Left renal cortex interstitium (tissue), 4 donors: ENCODE measurements around the gene PFAS. TPM values are rescaled to one million over a fixed set of nuclear protein-coding genes. Genes with fewer than 3 reads are reported as not detected.
"Not testable (repeated sequence)": the region's sequence is repeated elsewhere in the genome, so short reads cannot be mapped to it uniquely, and the experiment has no call there.

Experiments
- DNase-seq, 4 donors: peaks; one replicate each; pipeline ENCODE4 v3.0.0-alpha.2; 2013; ENCODE audit warnings: low read depth in 4 of 4, low spot score in 2 of 4, missing footprints in 1 of 4
- polyA plus RNA-seq, 4 donors: library from polyadenylated mRNA; unstranded; fragments of 120-200 nt; gene quantifications; one replicate each; pipeline ENCODE4 v1.2.1, GENCODE V29; 2013; ENCODE audit not compliant: insufficient read length in 4 of 4

PFAS gene
- polyA plus RNA-seq, 4 donors = 37.3 to 51.0 (median 44.5) TPM

DNA sequence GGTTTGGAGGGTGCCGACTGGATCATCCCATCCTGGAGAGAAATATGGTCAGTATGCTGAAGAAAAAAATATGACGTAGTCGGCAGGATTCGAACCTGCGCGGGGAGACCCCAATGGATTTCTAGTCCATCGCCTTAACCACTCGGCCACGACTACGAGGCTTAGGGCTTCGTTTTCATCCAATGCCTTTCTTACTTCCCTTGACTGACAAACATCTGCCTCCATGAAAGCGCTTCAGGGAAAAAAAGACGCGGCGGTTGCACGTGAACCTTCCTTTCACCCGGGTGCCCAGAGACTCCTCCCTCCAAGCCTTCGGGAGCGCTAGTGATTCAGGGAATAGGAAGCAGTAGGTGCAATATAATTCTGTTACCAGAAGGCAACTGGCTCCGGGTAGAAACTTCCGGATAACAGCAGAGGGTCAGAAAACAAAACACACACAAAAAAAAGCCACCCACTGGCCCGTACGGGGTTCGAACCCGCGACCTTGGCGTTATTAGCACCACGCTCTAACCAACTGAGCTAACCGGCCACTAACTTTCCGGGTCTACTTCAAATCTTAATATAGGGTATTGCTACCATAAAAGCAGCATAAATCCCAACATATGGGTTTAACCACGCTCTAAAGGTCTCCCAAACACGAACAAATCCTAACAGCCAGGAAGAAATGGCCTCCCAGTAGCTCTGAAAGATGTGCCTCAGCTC, 22.4 kb upstream of the PFAS start:
- peak; percentile 80 to 88 (median 86) for DNase-seq

DNA sequence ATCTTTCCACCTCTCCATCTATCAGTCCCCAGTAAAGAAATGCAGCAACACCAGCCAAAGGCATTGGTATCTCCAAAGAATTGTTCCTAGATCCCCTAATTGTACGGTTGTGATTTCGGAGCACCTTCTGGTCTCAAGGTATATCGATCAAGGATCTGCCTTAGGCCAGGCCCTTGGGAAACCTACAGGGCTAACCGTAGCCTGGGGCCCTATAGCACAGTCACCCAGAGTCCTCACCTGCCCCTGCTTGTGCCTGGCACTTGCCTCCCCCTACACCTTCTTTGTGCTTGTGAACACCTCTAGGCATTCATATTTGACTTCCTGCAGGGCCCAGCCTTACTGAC, 21.9 kb upstream of the PFAS start:
- DNase-seq = no peak

DNA sequence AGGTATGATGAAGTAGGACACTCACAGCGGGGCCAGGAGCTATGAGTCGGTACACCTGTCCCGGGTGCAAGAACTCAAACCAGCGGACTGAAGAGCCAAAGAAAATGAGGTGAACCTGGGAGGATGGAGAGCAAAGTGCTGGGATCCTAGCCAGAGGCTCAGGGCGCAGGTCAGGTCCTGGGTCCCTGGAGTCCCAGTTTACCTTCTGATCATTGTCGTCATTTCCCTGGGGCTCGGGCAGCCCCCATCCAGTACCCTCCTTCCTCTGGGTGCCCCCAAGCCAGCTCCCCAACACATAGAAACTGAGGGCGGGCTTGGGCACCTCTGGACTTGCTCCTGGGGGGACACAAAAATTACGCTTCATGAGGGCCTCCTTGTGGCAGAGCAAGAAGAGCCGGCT, 17.4 kb upstream of the PFAS start:
- no peak for DNase-seq

DNA sequence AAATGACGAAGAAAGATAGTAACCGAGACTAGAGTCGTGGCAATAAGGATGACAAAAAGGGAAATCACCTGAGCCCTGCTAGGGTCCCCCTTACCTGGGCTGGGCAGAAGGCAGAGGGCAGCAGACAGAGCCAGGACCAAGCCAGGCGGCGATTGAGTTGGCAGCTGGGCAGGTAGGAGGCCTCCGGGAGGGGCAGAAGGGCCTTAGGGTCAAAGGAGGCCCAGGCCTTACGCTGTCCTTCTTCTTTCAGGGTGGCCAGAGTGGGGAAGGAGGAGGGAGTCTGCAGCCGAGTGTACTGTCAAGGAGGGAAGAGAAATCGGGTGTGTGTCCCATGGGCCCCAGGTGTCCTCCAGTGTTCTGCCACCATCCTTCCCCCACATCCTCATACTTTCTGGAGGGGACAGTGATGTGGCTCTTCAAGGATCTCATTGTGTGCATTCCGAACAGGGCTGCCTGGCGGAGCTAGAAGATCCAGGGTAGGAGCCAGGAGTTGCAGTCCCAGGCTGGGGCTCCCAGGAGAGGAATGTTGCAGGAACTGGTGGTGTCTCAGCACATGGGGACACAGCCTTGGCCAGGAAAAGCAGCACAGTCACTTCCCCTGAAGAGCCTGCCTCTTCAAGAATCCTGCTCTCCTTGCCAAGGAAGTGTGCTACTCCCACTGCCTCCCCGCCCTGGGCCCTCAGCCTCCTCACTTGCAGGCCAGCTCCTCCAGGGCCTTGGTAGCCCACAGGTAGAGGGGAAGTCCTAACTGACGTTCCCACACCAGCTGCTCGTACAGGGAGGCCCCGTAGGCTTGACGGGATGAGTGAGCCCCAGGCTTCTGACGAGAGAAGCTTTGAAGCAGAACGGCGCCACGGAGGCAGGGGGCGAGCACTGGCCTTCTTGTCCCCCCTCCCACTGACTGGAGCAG, 14.5 kb upstream of the PFAS start:
- DNase-seq = no peak

DNA sequence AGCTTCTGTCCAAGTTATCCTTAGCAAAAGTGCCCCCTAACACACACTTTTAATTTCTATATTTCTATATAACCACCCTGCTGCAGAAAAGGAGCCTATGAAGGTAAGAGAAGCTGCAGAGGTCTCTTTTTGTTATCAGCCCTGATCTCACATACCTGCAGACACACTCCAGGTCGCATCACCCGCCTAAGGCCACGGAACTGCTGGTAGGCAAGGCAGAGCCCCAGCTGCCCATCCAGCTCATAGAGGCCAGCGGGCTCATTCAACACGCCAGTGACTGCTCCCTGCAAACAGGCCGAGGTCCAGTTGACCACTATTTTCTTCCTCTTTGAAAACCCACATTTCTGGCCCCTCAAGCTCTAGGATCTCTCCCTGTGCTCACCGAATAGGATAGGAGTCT, 13.4 kb upstream of the PFAS start:
- DNase-seq = no peak

DNA sequence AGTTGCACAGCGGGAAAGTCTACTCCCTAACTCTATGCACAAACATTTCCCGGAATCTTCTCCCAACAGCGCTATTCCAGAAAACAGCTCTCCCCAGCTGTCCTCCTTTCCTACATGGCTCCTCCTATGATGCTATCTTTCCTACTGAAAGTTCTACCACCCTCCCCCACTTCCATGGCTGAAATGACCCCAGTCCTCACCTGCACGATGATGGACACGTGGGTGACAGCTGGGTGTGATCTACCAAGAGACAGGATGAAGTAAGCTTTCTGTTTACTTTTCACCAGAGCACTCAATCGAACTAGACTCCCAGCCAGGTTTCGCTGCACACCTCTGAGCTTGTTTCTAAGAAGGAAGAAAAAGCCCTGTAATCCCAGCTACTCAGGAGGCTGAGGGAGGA, 11.9 kb upstream of the PFAS start:
- DNase-seq = no peak

DNA sequence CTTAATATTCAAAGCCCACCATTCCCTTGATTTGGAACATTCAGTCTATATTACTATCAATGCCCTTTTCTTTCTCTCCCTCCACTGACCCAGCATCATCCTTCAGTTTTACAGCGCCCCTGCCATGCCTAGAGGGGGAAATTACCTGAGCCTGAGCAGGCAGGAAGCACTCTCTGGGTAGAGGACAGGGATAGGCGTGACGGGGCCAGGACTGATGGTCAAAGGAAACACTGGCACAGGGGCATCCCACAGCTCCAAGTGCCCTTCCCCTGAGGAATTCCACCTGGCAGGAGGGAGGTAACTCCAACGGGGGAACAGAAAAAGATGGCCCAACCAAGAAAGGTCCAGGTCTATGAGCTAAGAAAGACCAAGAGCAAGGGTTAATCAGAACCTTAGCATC, 11.2 kb upstream of the PFAS start:
- no peak for DNase-seq

DNA sequence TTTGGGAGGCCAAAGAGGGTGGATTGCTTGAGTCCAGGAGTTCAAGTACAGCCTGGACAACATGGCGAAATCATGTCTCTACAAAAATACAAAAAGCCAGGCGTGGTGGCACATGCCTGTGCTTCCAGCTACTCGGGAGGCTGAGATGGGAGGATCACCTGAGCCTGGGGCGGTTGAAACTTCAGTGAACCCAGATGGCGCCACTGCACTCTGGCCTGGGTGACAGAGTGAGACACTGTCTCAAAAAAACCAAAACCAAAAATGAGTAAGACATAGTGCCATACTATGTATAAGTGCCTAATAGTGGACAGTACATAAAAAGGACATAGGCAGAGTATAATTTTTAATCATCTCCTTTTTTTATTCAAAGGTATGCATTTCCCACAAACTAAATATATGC, 5.3 kb upstream of the PFAS start:
- DNase-seq = no peak

DNA sequence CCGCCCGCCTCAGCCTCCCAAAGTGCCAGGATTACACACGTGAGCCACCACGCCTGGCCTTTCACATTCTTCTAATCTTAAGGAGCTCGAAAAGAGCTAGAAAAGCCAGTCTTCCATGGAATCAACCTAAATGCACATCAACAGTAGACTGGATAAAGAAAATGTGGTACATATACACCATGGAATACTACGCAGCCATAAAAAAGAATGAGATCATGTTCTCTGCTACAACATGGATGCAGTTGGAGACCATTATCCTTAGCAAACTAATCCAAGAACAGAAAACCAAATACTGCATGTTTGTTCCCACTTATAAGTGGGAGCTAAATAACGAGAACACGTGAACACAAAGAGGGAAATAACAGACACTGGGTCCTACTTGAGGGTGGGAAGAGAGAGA, 4.3 kb upstream of the PFAS start:
- DNase-seq = no peak

DNA sequence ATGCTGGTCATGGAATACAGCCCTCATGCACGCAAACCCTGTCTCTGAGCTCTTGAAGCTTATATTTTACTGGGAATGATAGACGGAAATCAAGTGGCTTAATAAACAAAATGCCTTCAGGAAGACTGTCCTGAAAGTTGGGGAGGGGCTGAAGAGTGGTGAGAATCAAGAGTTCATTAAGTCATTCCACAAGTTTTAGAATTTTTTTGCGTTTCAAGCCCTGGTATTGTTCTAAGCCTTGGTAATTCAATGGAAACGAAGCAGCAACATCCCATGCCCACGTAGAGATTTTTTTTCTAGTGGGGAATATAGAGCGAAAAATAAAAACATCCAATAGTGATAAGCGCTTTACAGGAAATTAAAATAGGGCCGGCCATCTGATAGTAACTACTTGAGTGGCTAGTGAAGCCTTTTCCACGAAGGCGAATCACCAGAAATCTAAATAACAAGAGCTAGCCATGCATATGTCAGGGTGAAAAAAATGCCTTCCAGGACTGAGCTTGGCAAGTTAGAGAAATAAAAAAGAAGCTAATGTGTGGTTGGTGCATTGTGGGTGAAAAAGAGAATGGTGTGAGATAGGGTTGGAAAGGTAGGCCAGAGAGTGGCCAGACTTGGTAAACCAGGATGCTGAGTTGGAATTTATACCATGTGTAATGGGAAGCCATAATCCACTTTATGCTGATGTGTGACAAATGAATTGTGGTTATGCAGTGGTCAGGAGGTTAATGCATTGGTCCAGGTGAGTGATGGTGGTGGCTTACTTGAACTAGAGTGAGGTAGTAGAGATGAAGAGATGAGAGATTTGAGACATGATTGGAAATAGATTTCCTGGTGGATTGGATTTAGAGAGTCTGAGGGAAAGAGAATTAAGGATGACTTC, 772 bp downstream of the PFAS start:
- DNase-seq = no peak

DNA sequence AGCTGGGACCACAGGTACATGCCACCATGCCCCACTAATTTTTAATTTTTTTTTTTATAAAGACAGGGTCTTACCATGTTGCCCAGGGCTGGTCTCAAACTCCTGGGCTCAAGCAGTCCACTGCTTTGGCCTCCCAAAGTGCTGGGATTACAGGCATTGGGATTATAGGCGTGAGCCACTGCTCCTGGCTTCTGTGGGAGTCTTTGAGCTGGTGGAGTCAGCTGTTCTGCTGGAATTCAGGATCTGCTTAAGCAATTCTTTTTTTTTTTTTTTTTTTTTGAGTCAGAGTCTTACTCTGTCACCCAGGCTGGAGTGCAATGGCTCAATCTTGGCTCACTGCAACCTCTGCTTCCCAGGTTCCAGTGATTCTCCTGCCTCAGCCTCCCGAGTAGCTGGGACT, 2.3 kb downstream of the PFAS start:
- not testable (repeated sequence) for DNase-seq

DNA sequence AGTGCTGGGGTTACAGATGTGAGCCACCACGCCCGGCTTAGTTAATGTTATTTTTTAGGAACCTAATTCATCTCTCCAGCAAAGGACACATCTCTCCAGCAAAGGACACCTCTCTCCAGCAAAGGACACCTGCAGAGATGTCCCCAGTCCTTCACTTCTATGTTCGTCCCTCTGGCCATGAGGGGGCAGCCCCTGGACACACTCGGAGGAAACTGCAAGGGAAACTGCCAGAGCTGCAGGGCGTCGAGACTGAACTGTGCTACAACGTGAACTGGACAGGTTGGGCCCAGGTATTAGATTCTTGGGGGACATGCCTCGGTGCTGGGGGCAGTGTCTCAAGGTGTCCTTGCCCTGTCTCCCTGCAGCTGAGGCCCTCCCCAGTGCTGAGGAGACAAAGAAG, 4.7 kb downstream of the PFAS start:
- no peak for DNase-seq

DNA sequence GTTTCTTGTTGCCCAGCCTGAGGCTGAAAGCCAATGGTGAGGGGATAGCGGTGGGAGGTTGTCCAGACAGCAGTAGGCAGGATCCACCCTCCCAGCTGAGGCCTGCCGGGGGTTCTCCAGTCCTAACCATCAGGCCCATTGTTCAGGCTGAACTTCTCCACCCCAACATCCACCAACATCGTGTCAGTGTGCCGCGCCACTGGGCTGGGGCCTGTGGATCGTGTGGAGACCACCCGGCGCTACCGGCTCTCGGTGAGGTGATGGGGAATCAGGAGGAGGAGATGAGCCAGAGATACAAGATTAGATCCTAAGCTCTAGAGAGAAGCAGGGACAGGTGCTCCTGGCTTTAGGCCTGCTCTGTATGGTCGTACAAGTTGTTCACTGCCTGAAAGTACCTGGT, 5.8 kb downstream of the PFAS start:
- no peak for DNase-seq

DNA sequence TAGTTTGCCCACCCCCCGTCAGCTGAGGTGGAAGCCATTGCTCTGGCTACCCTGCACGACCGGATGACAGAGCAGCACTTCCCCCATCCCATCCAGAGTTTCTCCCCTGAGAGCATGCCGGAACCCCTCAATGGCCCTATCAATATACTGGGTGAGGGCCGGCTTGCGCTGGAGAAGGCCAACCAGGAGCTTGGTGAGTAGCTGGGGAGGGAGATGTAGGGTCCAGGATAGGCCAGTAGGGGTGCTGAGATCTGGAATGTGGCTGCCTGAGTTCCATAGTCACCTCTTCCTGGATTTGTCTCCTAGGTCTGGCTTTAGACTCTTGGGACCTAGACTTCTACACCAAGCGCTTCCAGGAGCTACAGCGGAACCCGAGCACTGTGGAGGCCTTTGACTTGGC, 6.4 kb downstream of the PFAS start:
- no peak for DNase-seq

DNA sequence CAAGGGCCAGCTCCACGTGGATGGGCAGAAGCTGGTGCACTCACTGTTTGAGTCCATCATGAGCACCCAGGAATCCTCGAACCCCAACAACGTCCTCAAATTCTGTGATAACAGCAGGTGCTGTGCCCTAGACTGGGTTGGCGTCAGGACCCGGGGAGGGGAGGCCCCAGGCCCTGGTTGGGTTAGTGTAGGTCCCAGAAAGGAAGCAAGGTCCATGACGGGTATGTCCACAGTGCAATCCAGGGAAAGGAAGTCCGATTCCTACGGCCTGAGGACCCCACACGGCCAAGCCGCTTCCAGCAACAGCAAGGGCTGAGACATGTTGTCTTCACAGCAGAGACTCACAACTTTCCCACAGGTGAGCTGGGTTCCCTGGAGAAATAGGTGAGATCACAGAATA, 7.2 kb downstream of the PFAS start:
- no peak for DNase-seq

DNA sequence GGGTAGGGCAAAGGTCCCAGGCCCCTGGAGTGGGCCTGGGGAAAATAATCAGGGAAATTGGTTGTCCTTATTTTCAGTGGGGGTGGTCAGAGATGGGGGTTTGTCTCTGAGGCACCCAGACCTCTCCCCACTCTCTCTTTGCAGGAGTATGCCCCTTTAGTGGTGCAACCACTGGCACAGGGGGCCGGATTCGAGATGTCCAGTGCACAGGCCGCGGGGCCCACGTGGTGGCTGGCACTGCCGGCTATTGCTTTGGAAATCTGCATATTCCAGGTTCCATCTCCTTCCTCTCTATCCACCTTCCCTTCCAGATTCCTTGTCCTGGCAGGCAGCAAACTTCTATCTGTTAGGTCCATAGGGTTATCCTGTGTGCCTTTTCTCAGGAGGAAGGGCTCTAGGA, 7.6 kb downstream of the PFAS start:
- no peak for DNase-seq

DNA sequence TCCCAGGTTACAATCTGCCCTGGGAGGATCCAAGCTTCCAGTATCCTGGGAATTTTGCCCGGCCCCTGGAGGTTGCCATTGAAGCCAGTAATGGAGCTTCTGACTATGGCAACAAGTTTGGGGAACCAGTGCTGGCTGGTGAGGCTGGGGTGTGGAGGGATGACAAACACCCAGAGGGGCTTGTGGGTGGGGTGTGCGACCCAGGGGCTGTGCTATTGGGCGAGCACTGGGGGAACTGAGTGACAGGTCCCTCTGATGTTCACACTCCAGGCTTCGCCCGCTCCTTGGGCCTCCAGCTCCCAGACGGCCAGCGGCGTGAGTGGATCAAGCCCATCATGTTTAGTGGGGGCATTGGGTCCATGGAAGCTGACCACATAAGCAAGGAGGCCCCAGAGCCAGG, 8.7 kb downstream of the PFAS start:
- DNase-seq = no peak

DNA sequence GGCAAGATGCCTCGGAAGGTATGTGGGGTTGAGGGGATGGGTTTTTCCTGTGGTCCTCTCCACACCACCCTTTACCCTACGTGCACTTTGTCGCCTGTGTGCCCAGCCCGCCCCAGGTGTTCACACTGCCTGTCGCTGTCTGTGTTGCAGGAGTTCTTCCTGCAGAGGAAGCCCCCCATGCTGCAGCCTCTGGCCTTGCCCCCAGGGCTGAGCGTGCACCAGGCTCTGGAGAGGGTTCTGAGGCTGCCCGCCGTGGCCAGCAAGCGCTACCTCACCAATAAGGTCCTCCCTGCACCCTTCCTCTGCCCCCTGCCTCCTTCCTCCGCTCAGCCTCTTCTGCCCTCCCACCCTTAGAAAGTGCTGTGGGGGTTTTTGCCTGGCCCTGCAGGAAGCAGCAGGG, 15.2 kb downstream of the PFAS start:
- no peak for DNase-seq

DNA sequence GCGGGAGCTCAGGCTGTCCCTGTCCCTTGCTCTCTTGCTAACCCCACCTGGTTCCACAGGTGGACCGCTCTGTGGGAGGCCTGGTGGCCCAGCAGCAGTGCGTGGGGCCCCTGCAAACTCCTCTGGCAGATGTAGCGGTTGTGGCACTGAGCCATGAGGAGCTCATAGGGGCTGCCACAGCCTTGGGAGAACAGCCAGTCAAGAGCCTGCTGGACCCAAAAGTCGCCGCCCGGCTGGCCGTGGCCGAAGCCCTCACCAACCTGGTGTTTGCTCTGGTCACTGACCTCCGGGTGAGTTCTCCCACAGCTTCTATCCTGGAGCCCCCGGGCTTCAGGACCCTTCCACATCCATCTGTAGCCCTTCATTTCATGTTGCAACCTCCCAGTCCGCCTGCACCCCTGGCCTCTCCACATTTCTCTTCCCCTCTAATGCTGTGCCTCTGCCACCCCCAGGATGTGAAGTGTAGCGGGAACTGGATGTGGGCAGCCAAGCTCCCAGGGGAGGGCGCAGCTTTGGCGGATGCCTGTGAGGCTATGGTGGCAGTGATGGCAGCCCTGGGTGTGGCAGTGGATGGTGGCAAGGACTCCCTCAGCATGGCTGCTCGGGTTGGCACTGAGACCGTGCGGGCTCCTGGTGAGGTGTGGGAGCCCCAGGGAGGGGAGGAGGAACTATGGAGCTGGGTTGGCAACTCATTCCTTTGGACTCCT, 15.9 kb downstream of the PFAS start:
- DNase-seq = no peak

DNA sequence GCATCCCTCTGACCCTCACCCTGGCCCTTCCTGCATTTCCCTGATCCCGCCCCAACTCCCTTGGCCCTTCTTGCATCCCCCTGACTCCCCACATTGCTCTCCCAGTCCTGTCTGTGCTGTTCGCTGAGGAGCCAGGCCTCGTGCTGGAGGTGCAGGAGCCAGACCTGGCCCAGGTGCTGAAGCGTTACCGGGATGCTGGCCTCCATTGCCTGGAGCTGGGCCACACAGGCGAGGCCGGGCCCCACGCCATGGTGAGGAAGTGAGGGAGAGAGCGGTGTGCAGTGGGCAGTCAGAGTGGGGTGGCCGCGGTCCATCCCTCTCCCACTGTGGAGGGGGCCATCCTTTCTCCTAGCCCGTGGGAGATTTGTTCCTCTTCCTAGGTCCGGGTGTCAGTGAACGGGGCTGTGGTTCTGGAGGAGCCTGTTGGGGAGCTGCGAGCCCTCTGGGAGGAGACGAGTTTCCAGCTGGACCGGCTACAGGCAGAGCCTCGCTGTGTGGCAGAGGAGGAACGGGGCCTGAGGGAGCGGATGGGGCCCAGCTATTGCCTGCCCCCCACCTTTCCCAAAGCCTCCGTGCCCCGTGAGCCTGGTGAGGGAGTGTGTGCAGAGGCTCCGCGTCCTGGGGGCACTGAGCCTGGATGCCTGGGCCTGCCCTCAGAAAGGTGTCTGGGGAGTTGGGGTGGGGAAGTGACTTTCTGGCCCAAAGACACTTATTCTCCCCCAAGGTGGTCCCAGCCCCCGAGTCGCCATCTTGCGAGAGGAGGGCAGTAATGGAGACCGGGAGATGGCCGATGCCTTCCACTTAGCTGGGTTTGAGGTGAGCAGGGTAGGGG, 17.8 kb downstream of the PFAS start:
- DNase-seq = no peak
